GM12801 (cell line): ENCODE measurements around the gene IREB2.

Experiments
- TF ChIP-seq, protein P1 (sequence below): IDR thresholded peaks from one replicate; pipeline ENCODE4 v1.5.1; 2011; ENCODE audit warnings: control low read depth; ENCODE audit not compliant: insufficient read length; ENCODE audit errors: extremely low read depth

IREB2 gene

DNA sequence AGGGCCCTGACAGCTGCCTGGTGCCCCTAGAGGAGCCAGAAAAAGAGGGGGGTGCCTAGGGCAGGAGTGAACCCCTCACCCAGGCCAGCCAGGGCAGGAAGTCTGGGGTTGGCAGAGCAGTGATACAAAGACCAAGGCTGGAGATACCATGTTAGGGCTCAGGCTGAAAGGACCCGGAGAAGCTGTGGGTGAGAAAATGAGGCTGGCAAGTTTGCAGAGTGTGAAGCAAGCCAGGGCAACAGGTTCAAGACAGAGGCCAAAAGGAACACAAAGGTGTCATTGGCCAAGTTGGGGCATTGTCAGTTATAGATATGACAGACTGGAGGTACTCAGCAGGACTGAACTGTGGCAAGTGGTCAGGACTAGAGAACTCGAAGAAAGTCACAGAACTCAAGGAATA is 40.6 kb upstream of the IREB2 start:
- TF ChIP-seq, protein P1, sequence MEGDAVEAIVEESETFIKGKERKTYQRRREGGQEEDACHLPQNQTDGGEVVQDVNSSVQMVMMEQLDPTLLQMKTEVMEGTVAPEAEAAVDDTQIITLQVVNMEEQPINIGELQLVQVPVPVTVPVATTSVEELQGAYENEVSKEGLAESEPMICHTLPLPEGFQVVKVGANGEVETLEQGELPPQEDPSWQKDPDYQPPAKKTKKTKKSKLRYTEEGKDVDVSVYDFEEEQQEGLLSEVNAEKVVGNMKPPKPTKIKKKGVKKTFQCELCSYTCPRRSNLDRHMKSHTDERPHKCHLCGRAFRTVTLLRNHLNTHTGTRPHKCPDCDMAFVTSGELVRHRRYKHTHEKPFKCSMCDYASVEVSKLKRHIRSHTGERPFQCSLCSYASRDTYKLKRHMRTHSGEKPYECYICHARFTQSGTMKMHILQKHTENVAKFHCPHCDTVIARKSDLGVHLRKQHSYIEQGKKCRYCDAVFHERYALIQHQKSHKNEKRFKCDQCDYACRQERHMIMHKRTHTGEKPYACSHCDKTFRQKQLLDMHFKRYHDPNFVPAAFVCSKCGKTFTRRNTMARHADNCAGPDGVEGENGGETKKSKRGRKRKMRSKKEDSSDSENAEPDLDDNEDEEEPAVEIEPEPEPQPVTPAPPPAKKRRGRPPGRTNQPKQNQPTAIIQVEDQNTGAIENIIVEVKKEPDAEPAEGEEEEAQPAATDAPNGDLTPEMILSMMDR = no peak

DNA sequence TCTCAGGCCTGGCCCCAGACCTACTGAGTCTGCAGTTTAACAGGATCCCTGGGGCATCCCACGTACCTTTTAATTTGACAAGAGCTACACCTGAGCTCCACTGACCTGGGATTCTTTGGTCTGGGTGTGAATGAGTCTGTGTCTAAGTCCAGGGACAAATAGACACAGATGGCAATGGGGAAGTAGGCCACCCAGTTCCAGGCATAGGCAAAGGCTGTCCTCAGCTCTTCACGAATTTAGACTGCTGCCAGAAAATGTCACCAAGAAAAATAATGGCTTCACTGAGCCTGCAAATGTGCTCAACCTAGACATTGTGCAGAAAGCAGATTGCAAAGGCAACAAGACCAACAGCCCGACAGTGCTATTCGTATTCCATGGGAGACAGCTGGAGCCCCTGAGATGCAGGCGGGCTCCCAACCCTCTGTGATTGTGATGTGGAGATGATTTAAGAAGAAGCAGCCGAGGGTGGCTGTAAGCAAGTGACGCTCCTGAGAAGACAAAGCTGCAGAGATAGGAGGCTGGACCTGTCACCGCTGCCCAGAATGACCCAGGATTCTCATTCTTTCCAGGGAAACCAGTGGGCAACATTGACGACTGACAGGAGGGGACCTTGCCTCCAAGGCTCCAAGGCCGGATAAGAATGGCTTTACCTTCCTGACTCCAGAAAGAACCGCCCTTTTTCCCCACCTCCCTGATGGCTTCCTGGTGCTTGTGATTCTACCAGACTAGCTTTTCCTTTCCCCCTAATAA is 39.8 kb upstream of the IREB2 start:
- TF ChIP-seq, protein P1 = no peak

DNA sequence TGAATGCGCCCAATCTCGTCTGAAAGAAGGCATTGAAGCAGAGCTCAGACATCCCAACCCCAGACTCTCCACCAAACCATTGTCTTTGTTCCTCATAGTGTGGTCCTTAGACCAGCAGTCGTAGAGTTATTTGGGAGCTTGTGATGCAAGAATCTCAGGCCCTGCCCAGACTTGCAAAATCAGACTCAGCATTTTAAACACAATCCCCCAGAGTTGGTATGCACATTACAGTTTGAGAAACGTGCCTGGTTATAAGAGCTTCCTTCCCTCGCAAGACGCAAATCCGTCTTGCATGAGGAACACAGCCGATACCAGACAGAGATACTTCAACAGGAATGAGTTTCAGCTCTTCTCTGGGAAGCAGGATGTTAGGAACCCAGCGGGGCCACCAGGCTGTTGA is 38.9 kb upstream of the IREB2 start:
- TF ChIP-seq, protein P1 = no peak

DNA sequence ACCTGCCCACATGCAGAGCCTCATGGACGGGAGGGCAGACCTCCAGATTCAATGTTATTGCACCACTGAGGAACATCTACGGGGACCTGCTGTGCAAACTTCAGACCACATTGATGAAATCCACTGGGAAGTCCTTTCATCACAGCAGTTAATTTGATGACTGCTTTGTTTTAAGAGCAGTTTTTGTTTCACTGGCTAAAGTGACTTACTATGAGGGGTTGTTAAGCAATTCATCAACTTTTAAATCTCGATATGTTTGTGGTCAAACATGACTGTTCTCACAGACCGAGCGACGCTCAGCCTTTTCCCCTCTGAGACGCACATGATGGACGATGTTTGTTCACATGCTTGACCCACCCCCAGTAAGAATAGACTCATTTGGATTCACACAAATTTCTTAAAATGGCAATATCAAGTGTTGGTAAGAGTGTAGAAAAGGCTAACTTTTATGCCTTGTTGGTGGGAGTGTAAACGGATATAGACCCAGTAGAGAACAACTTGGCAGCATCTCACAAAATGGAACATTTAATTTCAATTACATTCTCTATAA is 35.9 kb upstream of the IREB2 start:
- TF ChIP-seq, protein P1 = no peak

DNA sequence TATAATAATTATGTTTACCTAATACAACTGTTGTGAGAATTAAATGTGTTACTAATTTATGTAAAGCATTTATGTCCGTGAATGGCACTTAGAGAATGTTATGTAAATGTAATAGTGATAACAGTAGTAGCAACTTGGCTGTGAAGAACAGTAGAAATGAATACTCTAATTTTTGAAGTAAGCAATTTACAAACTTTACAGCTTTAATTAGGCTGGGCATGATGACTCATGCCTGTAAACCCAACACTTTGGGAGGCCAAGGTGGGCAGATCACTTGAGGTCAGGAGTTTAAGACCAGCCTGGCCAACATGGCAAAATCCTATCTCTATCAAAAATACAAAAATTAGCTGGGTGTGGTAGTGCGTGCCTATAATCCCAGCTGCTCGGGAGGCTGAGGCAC is 33.9 kb upstream of the IREB2 start:
- TF ChIP-seq, protein P1 = no peak

DNA sequence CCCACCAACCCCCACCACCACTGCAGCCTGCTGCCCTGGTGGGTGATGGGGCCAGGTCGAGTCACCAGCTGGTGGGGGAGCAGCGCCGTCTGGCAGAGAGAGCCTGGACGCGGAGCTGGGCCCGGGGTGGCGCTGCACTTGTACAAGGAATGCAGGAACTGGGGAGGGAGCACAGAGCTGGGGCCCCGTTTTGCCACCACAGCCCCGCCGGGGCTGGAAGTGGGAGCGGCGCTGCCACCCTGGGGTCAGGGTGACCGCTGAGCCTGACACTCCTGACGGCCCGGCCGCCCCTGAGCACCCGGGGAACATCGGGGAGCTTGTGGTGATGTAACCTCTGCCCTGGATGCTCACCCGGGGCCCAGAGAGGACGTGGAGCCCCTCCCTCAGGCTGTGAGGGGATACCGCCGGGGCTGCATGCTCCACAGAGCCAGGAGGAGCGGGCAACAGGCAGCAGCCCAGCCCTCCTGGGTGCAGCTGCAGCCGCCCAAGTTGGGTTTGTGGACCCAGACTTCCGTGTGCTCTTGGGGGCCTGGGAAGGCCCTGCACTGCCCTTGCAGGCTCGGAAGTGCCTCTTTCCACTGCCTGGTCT is 32.6 kb upstream of the IREB2 start:
- TF ChIP-seq, protein P1 = no peak

DNA sequence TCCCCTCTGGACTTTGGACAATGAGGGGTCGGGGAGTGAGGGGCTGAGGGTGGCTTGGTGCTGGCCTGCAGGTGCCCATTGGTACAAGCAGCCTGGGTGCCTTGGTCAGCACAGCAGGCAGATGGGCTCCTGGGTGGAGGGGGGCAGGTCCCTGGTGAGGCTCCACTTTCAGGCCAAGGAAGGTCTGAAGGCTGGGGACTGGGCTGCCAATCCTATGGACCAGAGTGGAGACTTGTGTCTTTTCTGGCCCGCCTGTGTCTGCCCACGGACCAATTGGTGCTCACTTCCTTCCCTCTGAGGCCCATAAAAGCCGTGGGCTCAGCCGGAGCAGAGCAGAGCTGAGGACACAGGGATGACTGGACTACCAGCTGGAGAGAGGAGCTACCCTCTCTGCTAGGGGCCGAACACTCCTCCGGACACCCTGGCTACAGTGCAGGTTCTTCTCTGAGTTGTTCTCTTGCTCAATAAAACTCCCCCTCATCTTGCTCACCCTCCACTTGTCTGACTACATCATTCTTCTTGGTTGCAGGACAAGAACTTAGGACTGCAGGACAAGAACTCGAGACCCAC is 31.9 kb upstream of the IREB2 start:
- TF ChIP-seq, protein P1 = no peak
